K562 (cell line): Measurements from ENCODE around the gene CCDC18.

ENCODE experiments used
- EHMT2 ChIP-seq: fragments of 450-650 bp; IDR thresholded peaks from 2 replicates; pipeline ENCODE4 v1.6.1; 2018; ENCODE audit warnings: antibody characterized with exemption
- EZH2 ChIP-seq: IDR thresholded peaks from 2 replicates; pipeline ENCODE4 v1.6.1; 2012; ENCODE audit warnings: low read depth, mild to moderate bottlenecking, inconsistent platforms, low read length, borderline replicate concordance
- NFE2L1 ChIP-seq: fragments of 450-650 bp; IDR thresholded peaks from 2 replicates; pipeline ENCODE4 v1.6.1; 2016; ENCODE audit warnings: missing genetic modification characterization, low read depth, mild to moderate bottlenecking, missing compliant biosample characterization, moderate library complexity, borderline replicate concordance
- POLR2AphosphoS5 ChIP-seq: IDR thresholded peaks from 2 replicates; pipeline ENCODE4 v1.6.1; 2011; ENCODE audit warnings: mild to moderate bottlenecking, low read depth, low read length, moderate library complexity; ENCODE audit not compliant: control insufficient read depth, insufficient read depth
- RAD21 ChIP-seq, 2 experiments: fragments of 250-450 bp in 1 of 2; fragments of 450-650 bp in 1 of 2; sonication (Bioruptor Pico) in 1 of 2; formaldehyde crosslinking in 1 of 2; IDR thresholded peaks in 1 of 2; conservative IDR thresholded peaks in 1 of 2; 2 replicates each; pipeline versions ENCODE4 v1.4.0 to v1.8.0; 2020 to 2022; ENCODE audit warnings: mild to moderate bottlenecking in 2 of 2, moderate library complexity in 1 of 2
- TARDBP ChIP-seq: fragments of 450-650 bp; IDR thresholded peaks from 2 replicates; pipeline ENCODE4 v1.6.1; 2016
- XRCC5 ChIP-seq: fragments of 200-400 bp; formaldehyde crosslinking; IDR thresholded peaks from 2 replicates; pipeline ENCODE4 v1.6.1; 2017; ENCODE audit warnings: low read depth, mild to moderate bottlenecking, low read length
- ZBTB17 ChIP-seq: fragments of 450-650 bp; formaldehyde crosslinking; IDR thresholded peaks from 2 replicates; pipeline ENCODE4 v1.4.0; 2020; ENCODE audit warnings: mild to moderate bottlenecking
- ZFP36 ChIP-seq: fragments of 150-350 bp; IDR thresholded peaks from 2 replicates; pipeline ENCODE4 v1.6.1; 2018; ENCODE audit warnings: low read length, low read depth; ENCODE audit not compliant: partially characterized antibody
- ZNF311 ChIP-seq: fragments of 250-450 bp; sonication (Bioruptor Pico); IDR thresholded peaks from 2 replicates; pipeline ENCODE4 v1.4.0; 2020; ENCODE audit warnings: mild to moderate bottlenecking, moderate library complexity
- TF ChIP-seq, protein P1 (sequence below): sonication (generic); formaldehyde crosslinking; IDR thresholded peaks from 2 replicates; pipeline ENCODE4 v1.9.0; 2022; ENCODE audit warnings: mild to moderate bottlenecking, missing genetic modification reagents
- TF ChIP-seq, protein P2 (sequence below), 3 experiments: IDR thresholded peaks in 2 of 3; conservative IDR thresholded peaks in 1 of 3; 2 replicates each; pipeline ENCODE4 v1.5.1; 2011 to 2012; ENCODE audit warnings: low read length in 3 of 3, mild to moderate bottlenecking in 3 of 3, control low read depth in 2 of 3, improper control_type of control experiment in 1 of 3, inconsistent platforms in 1 of 3, low read depth in 1 of 3, mixed read lengths in 1 of 3, moderate library complexity in 1 of 3; ENCODE audit not compliant: insufficient read depth in 2 of 3
- TF ChIP-seq, protein P3 (sequence below): fragments of 250-450 bp; sonication (Bioruptor Pico); IDR thresholded peaks from 2 replicates; pipeline ENCODE4 v1.8.0; 2021; ENCODE audit warnings: mild to moderate bottlenecking, moderate library complexity

DNA sequence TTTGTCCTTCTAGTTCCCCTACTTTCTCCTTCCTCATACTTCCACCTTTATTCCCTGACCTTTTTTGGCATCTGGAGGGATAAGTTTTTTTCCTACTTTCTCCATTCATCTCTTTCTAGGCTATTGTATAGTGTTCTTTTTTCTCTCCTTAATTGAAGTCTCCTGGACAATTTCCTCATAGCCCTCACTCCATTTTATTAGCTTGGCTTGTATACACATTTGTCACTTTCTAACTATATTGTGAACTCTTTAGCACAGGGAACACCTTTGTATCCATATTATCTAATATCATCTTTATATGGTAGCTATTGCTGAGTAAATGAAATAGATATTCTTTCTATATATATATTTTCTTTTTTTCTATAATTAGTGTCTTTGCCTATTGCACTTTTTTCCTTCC lies 47.9 kb upstream of the CCDC18 start:
- TF ChIP-seq, protein P1, sequence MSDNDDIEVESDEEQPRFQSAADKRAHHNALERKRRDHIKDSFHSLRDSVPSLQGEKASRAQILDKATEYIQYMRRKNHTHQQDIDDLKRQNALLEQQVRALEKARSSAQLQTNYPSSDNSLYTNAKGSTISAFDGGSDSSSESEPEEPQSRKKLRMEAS (CRISPR knock-in tag): no peak
- TF ChIP-seq ZNF311 (CRISPR knock-in tag) (no peak), ZFP36 (no peak), POLR2AphosphoS5 (no peak), NFE2L1 (tag) (no peak), TARDBP (no peak), EHMT2 (no peak), XRCC5 (no peak), ZBTB17 (CRISPR knock-in tag) (no peak), EZH2 (no peak), RAD21 (CRISPR knock-in tag; conservative IDR thresholded peaks at IDR 0.05 in 1 of 2, IDR thresholded peaks at IDR 0.05 in 1 of 2) (no peak)
- TF ChIP-seq, protein P2, sequence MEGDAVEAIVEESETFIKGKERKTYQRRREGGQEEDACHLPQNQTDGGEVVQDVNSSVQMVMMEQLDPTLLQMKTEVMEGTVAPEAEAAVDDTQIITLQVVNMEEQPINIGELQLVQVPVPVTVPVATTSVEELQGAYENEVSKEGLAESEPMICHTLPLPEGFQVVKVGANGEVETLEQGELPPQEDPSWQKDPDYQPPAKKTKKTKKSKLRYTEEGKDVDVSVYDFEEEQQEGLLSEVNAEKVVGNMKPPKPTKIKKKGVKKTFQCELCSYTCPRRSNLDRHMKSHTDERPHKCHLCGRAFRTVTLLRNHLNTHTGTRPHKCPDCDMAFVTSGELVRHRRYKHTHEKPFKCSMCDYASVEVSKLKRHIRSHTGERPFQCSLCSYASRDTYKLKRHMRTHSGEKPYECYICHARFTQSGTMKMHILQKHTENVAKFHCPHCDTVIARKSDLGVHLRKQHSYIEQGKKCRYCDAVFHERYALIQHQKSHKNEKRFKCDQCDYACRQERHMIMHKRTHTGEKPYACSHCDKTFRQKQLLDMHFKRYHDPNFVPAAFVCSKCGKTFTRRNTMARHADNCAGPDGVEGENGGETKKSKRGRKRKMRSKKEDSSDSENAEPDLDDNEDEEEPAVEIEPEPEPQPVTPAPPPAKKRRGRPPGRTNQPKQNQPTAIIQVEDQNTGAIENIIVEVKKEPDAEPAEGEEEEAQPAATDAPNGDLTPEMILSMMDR (IDR thresholded peaks at IDR 0.05 in 2 of 3, conservative IDR thresholded peaks at IDR 0.05 in 1 of 3; ENCODE audit: insufficient read depth in 2 of 3, low read depth in 1 of 3, low read length in 3 of 3): no peak
- TF ChIP-seq, protein P3, sequence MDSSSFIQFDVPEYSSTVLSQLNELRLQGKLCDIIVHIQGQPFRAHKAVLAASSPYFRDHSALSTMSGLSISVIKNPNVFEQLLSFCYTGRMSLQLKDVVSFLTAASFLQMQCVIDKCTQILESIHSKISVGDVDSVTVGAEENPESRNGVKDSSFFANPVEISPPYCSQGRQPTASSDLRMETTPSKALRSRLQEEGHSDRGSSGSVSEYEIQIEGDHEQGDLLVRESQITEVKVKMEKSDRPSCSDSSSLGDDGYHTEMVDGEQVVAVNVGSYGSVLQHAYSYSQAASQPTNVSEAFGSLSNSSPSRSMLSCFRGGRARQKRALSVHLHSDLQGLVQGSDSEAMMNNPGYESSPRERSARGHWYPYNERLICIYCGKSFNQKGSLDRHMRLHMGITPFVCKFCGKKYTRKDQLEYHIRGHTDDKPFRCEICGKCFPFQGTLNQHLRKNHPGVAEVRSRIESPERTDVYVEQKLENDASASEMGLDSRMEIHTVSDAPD: no peak
